GM19395 (cell line): Measurements from ENCODE around the gene FIZ1.
"Not testable (repeated sequence)": the region's sequence is repeated elsewhere in the genome, so short reads cannot be mapped to it uniquely, and the experiment has no call there.

Source experiments
- ATAC-seq: cut with Tn5 transposase; IDR thresholded peaks from one replicate; pipeline ENCODE4 v1.9.1; 2021; ENCODE audit warnings: mild to moderate bottlenecking, moderate library complexity; ENCODE audit not compliant: unreplicated experiment

The FIZ1 gene

GRCh38 chr19:55598034-55598433 is 1.3 kb downstream of the FIZ1 start:
- ATAC-seq = no peak

GRCh38 chr19:55597501-55597921 is 1.8 kb downstream of the FIZ1 start:
- ATAC-seq = no peak

- no peak for ATAC-seq
These were observed 3.0 kb downstream of the FIZ1 start for GRCh38 chr19:55596304-55596703.

- no peak for ATAC-seq
These were observed 4.2 kb downstream of the FIZ1 start for GRCh38 chr19:55594996-55595545.

GRCh38 chr19:55593096-55593772 is 6.1 kb downstream of the FIZ1 start:
- no peak for ATAC-seq

- ATAC-seq = no peak
These were observed 6.8 kb downstream of the FIZ1 start for GRCh38 chr19:55592391-55593090.

- ATAC-seq = no peak
These were observed 7.8 kb downstream of the FIZ1 start for GRCh38 chr19:55591555-55591954.

GRCh38 chr19:55590617-55591016 is 8.7 kb downstream of the FIZ1 start:
- no peak for ATAC-seq

- ATAC-seq = no peak
These were observed 9.2 kb downstream of the FIZ1 start for GRCh38 chr19:55590109-55590508.

GRCh38 chr19:55588738-55589137 is 10.6 kb downstream of the FIZ1 start:
- ATAC-seq = no peak

- peak; percentile 88 for ATAC-seq
These were observed 12.2 kb downstream of the FIZ1 start for GRCh38 chr19:55586976-55587668.

- ATAC-seq = no peak
These were observed 13.5 kb downstream of the FIZ1 start for GRCh38 chr19:55585658-55586339.

GRCh38 chr19:55584871-55585270 is 14.4 kb downstream of the FIZ1 start:
- no peak for ATAC-seq

GRCh38 chr19:55583897-55584296 is 15.4 kb downstream of the FIZ1 start:
- ATAC-seq = not testable (repeated sequence)

GRCh38 chr19:55582284-55582683 is 17.0 kb downstream of the FIZ1 start:
- not testable (repeated sequence) for ATAC-seq

GRCh38 chr19:55581823-55582223 is 17.5 kb downstream of the FIZ1 start:
- no peak for ATAC-seq

GRCh38 chr19:55581145-55581822 is 18.0 kb downstream of the FIZ1 start:
- ATAC-seq = no peak

- ATAC-seq = no peak
These were observed 18.6 kb downstream of the FIZ1 start, which contains the start of gene ZNF579 for GRCh38 chr19:55580628-55581144. Gene ZNF579 (minus strand): TSS chr19:55580848. CDS start chr19:55579639, 1,209 bp downstream.

GRCh38 chr19:55579766-55580621 is 19.3 kb downstream of the FIZ1 start:
- no peak for ATAC-seq
